NCI-H1048 (cell line): ENCODE results near the gene WDR91.
"Not testable (repeated sequence)": the region's sequence is repeated elsewhere in the genome, so short reads cannot be mapped to it uniquely, and the experiment has no call there.

Experiments used
- DNase-seq: peaks from one replicate; lab custom pipeline; 2025; lab: John Stamatoyannopoulos, UW

Gene WDR91

GRCh38 chr7:135233570-135233969 is 22.2 kb upstream of the WDR91 start, which contains the start of gene STRA8:
Gene STRA8, plus strand, starts transcription at chr7:135233838. Its CDS starts 6,687 bp downstream, at chr7:135240525.
- no peak for DNase-seq

- DNase-seq = no peak
Observed at GRCh38 chr7:135232720-135233119, 21.4 kb upstream of the WDR91 start.

GRCh38 chr7:135232087-135232486 is 20.8 kb upstream of the WDR91 start:
- no peak for DNase-seq

GRCh38 chr7:135231686-135232085 is 20.4 kb upstream of the WDR91 start:
- no peak for DNase-seq

- DNase-seq = no peak
Observed at GRCh38 chr7:135224027-135224426, 12.7 kb upstream of the WDR91 start.

GRCh38 chr7:135217645-135218509 is 6.6 kb upstream of the WDR91 start:
- no peak for DNase-seq

DNA sequence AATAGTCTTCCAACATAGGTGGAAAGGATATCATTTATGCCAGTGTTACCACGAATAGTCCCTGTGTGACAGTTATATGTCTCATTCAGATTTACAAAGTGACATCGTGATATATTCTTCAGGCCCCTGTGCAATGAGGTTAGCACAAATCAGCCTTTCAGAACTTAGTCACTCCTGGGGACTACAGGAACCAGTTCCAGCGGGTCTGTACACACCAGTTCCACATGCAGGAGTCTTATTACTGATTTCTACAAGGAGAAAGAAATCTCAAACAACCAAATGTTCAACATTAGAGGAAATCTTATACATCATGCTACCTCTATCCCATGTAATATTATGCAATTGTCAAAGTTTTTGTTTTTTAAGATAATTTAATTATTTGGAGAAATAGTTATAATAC is 4.4 kb upstream of the WDR91 start:
- DNase-seq = no peak

GRCh38 chr7:135215180-135215579 is 3.9 kb upstream of the WDR91 start:
- DNase-seq = no peak

DNA sequence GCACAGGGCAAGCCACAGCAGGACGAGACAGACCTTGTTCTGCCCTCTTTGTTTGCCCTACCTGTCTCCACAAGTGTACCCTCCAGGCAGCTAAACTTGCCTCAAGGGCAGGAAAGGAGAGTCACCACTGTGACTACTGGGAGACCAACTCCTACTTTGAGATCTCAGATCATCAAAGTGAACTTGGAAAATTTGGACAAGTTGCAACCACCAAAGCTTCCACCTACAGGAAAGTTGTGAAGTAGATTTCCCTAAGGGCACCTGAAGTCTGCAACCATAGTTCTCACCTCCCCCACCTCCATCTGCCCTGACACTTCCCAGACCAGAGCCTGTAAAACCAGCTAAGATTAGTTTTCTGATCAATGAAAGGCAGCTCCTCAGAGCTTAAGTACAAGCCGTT is 2.5 kb upstream of the WDR91 start:
- no peak for DNase-seq

GRCh38 chr7:135211946-135212685 is 790 bp upstream of the WDR91 start:
- not testable (repeated sequence) for DNase-seq

GRCh38 chr7:135210888-135211178 is 493 bp downstream of the WDR91 start:
- no peak for DNase-seq

DNA sequence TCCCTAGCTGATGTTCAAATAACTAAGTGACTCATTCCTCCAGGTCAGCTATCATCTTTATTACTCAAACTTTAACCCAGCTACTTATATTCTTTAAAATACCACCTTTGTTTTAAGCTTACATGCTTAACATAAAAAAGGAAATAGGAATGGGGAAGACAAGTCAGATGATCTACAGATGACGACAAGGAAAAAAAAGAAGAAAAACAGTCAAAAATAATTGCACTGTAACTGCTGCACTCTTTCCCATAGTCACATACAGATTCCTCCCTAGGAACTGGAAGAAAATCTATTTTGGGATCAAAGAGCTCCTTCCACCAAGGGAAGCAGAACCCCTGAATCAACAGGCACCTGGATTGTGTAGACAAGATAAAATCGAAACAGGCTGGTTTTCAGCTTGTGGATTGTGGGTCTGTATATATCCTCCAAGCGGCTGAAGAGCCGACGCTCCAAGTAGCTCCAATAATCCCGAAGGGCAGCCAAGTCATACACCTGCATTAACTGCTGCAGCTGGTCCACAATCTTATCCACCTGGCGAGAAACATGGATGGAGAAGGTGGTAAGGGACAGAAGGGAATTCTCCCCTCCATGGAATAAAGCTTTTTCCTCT is 2.0 kb downstream of the WDR91 start:
- no peak for DNase-seq

DNA sequence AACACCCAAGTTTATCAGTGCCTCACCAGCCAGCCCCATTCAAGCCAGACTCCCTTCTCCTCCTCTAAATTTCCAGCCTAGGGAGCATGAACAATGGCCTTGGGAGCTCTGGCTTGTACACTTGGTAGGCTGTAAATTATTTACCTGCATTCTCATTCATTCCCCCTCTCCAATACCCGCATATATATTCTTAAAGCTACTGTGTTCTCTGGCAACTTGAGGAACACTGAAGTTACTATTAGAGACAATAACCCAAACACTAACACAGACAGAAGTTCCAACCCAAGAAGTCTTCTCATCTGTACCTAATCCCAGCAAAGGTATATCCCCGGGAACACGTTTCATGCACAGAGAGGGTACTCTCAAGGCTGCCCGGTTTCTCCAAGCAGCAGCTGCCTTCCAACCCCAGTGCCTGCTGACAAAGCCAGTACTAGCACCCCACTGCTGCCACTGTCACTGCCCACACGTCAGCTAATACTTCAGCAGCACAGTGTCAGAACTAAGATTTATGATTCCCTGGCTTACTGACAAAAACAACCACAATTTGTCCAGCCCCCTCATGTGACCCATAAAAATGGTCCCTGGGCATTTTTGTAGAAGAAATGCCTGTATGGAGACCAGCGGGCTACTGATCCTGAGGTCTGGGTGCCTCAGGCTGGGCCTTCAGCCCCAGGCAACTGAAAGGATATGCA is 3.1 kb downstream of the WDR91 start:
- DNase-seq = no peak

DNA sequence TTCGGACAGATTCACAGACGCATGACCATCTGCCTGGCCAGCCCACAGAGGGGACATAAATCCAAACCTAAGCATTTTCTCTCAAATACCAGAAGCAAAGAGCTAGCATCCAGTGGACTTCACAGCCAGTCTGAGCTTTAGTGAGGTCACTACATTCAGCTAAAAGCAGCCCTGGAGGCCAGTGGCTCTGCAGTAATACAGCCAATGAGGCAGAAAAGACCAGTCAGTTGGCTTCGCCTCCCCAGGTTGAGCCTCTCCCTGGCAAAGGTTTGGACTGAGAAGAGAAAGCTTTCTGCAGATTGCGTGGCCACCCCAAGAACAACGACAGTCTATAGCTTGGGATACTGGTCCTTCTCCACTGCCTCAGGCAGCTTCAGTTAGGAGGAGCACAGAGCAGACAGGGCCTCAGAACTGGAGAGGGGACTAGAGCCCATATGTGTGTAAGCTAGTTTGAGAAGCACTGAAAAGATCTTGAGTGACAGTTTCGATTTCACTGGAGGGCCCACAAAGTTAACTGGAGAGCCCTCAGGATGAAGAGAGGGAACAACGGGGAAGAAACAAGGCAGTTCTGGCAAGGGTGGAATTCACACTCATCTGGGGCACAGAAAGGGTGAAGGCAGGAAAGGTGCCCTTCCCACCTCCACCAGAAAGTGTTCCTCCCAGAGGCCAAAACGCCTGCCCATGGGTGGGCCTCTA is 3.8 kb downstream of the WDR91 start:
- no peak for DNase-seq

- no peak for DNase-seq
Observed at GRCh38 chr7:135206941-135207391, 4.4 kb downstream of the WDR91 start.

DNA sequence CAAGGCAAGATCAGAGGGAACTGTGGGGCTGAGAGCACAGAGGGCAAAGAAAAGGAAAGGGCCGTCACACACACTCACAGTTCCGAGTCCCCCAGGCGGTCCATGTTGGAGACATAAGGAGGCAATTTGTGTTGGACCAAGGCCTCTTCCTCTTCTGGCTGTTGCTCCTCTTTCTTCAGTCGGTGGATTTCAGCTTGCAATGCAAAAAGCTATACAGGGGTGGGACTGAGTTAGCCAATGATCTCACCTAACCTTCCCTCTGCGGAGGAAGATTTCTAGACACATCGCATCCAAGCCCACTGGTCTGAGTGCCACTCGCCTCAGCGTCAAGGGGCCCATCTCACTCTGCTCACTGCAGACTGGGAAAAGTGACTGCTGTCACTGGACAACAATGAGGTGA is 5.5 kb downstream of the WDR91 start:
- no peak for DNase-seq

DNA sequence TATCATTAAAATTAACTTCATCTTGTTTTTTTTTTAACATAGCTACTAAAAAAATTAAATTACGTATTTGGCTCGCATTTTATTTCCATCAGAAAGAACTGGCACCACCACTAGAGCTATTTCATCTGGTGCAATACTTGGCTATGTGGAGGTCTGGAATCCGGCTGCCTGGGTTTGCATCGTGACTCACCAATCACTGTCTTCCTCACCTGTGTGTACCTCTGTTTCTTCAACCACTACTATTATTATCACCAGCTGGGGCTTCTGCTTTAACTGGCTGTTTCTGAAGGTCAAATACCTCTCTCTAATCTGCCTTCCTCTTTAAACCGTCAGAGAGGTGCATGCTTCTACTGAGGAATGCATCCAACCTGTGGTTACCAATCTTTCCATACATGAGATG is 6.5 kb downstream of the WDR91 start:
- DNase-seq = no peak

- DNase-seq = no peak
Observed at GRCh38 chr7:135204341-135204749, 7.0 kb downstream of the WDR91 start.

DNA sequence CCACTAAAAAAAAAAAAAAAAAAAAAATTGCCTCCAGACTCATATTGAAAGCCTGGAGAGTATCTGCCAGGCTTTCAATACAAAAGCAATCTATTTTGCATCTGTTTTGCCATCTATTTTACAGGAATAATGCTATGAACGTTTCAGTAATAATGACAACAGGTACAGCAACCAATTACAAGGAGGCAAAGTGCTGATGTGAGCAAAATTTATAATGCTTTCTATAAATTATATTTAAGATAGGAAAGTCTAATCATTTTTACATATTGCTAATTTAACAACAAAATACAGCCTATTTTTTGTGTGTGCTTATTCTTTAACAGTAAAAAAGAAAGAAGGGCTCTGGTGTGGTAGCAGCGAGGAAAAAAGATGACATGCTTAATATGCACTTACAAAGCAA is 10.0 kb downstream of the WDR91 start:
- no peak for DNase-seq

GRCh38 chr7:135200821-135201331 is 10.4 kb downstream of the WDR91 start:
- DNase-seq = no peak

DNA sequence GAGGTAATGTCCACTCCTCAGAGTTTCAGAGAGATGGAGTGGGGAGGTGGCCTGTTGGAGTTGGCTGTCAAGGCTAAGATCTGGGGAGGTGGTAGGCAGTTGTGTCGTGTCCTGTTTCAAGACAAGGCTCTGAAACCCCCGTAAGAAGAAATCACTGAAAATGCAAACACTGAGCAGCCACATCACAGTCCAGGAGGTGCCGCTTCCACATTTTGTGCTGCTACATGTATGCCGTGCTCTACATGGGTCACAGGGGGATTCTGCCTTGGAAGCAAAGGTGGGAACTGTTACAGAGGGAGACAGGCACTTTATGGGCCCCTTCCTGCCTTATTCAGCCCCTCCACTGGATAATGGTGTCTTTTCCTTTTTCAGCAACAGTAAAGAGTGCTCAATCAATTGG is 11.9 kb downstream of the WDR91 start:
- DNase-seq = no peak
